ENCODE results near the gene TRIM2.

The TRIM2 gene

GRCh38 chr4:153248641-153249198, 44.5 kb downstream of the TRIM2 start:
- DNase-seq = peak in 4 of 51 donors; percentile 28 to 67 (median 56)

DNA sequence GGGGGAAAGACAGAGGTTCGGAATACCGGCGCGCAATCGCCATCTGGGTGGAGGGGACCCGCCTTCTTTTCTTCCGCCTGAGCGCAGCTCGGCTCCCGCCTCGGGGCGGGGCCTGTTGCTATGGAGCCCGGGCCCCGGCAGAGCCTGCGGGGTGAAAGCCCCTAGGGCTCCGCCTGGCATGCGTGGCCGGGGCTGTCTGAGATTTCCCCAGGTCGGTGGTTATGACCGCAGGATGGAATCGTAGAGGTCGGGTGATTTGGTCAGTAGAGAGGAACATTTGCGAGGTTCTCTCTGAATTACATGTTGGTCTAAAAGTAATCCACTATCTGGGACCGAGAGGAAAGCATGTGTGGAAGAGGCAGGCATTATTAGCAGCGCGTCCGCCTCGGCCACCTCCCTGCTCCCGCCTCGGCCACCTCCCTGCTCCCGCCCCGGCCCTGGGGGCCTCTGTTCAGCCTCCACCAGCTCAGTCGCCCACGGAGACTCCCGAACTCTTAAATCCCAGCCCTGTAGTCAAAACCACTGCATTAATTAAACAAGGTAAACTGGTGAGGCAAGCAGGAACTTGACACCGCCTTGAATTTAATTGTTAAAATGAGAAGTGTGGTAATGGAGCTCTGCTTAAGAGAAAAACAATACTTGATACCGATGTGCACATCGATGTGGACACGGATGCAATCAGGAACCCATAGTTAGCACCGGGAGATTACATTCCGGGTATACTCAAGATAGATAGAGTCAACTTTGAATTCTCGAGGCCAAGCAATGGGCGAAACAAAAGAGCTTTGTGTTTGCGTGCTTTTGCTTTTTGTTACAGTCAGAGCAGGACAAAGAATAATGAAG, 45.2 kb downstream of the TRIM2 start:
- peak in 46 of 51 donors; percentile 6 to 76 (median 46) for DNase-seq

- DNase-seq = no peak
Measured at GRCh38 chr4:153252122-153252521, 47.9 kb downstream of the TRIM2 start.

GRCh38 chr4:153255233-153255632, 51.0 kb downstream of the TRIM2 start:
- DNase-seq = no peak

- DNase-seq = peak in 50 of 51 donors; percentile 9 to 85 (median 56)
Measured at GRCh38 chr4:153257151-153257620, 52.9 kb downstream of the TRIM2 start.

GRCh38 chr4:153257991-153258390, 53.7 kb downstream of the TRIM2 start:
- peak in 2 of 51 donors; percentile 7 to 31 for DNase-seq

DNA sequence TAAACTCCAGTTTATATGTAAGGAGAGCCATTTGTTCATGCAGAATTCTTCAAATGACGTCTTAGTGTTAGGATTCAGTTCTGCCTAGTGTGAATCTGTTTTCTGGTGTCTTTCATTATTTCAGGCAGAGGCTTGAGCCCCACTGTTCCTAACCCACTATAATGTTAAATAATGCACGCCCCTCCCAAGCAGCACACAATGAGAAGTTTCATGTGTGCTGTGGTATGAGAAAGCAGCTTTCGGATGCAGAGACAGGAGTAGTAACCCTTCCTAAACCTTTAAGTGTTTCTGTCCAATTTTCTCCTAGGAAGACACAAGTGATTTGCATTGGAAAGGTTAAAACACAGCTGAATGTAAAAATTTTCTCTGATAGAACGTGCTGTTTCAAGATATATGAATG, 54.5 kb downstream of the TRIM2 start:
- DNase-seq = peak in 1 of 51 donors; percentile 22

DNA sequence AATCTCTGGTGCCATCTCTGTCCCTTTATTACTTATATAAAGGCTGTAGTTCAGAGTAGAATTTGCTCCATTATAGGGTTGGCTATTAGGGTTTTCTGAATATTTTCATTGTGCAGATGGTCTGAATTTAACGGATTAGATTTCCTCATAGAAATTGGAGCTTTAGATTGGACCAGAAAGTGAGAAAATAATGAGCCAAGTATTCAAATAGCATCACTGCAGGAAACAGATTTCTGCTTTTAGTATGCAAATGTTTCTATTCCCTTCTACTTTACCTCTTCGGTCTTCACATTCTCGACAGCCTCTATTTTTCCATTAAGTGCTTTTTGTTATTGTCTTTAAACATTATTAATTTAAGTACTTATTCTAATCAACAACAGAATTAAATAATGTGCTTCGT, 55.4 kb downstream of the TRIM2 start:
- DNase-seq = no peak

- DNase-seq = no peak
Measured at GRCh38 chr4:153260132-153260531, 55.9 kb downstream of the TRIM2 start.

- DNase-seq = no peak
Measured at GRCh38 chr4:153260553-153261300, 56.5 kb downstream of the TRIM2 start.

DNA sequence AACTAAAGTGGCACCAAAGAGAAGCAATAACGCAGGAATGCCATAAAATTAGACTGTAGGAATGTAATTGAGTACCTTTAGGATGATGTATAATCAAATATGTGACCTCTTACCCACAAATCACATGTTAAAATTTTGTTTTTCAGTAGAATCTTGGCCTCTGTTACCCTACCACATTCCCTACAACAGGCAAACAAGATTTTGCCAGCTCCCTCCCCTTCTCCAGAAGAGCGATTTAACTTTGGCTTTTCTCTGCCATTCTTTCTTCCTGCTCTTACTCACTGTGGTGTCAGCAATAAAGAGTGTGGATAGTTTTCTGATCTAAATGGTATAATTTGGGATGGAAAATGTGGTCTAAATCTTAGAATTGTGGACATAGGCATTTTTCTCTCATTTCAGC, 57.2 kb downstream of the TRIM2 start:
- no peak for DNase-seq

GRCh38 chr4:153261914-153262313, 57.7 kb downstream of the TRIM2 start:
- peak in 1 of 51 donors; percentile 22 for DNase-seq

DNA sequence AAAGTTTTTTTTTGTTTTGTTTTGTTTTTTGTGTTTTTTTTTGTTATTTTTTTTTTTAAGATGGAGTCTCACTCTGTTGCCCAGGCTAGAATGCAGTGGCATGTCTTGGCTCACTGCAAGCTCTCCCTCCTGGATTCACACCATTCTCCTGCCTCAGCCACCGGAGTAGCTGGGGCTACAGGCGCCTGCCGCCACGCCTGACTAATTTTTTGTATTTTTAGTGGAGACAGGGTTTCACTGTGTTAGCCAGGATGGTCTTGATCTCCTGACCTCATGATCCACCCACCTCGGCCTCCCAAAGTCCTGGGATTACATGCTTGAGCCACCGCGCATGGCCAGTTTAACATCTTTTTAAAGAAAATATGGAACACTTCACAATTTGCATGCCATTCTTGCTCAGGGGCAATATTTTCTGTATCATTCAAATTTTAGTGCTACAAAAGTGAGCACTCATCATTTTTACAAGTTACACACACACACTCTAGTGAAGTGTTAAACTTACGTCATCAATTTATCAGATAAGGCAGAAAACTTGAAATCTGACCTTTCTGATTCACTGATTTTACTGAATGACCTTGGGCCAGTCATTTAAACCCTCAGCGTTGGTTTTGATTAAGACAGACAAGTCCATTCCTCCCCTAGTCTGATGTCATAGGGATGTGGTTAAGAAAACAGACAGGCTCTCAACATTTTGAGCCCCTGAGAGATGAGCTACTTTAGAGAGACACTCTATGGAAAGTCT, 61.2 kb downstream of the TRIM2 start:
- DNase-seq = no peak

DNA sequence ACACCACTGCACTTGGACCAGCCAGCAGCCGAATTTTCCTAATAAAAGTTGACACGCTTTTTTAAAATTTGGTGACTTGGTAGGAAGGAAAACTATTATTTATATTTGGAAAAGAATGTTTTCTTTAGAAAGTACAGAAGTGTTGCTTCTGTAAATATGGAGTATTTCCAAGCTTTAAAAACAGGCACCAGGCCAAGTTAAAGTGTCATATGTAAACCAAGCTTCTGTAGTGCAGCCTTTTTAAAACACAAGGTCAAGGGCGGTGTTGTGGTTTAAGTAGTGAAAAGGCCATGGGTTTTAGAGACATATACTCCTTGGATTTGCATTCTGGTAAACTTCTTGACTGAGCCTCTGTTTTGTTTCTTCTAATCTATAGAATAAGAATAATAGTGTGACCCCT, 62.7 kb downstream of the TRIM2 start:
- DNase-seq = no peak

DNA sequence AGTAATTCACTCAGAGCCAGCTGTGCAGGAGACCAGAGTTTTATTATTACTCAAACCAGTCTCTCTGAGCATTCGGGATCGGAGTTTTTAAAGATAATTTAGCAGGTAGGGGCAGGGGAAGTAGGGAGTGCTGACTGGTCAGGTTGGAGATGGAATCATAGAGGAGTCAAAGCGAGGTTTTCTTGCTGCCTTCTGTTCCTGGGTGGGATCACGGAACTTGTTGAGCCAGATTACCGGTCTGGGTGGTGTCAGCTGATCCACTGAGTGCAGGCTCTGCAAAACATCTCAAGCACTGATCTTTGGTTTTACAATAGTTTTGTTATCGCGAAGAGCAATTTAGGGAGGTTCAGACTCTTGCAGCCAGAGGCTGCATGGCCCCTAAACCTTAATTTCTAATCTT, 63.6 kb downstream of the TRIM2 start:
- DNase-seq = no peak

- no peak for DNase-seq
Measured at GRCh38 chr4:153268295-153268694, 64.1 kb downstream of the TRIM2 start.

DNA sequence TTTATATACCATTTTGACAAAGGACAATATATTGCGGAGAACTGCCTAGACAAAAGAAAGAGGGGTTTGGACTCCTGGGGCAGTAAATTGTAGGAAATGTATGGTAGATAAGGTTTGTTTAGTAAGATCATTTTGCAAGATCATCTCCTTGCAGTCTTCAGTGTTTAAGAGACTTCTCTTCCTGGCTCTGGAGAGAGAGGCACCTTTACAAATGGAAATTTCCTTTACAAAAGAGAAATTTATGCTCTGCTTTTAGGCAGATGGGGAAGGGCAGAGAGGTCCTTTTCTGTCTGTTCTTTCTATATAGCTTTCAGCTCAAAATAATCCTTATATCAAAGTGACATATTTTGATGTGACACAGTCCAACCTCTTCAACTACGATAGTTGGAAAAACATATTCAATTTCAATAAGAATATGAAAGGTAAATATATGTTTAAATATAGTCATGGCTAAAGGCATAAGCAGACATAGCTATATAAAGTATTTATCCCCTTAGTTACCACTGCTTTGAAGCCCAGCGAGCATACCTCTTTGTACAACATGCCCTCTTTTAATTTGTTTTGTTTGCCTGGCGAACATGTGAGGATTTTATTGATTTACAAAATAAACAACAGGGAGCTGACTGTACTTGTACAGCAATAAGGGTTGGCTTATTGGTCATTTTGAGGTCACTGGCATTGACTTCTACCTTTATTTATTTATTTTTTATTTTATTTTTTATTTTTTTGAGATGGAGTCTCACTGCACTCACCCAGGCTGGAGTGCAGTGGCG, 65.2 kb downstream of the TRIM2 start:
- DNase-seq = no peak

GRCh38 chr4:153270361-153270760, 66.1 kb downstream of the TRIM2 start:
- no peak for DNase-seq

- no peak for DNase-seq
Measured at GRCh38 chr4:153271820-153272219, 67.6 kb downstream of the TRIM2 start.

- no peak for DNase-seq
Measured at GRCh38 chr4:153273751-153274150, 69.5 kb downstream of the TRIM2 start.

GRCh38 chr4:153274967-153275366, 70.7 kb downstream of the TRIM2 start:
- DNase-seq = no peak

All from hypothalamus (tissue), 51 donors.